ENCODE data around the gene GATAD2A. TPM values are rescaled to one million over a fixed set of nuclear protein-coding genes. Genes with fewer than 3 reads are reported as not detected.

The GATAD2A gene
- total and polyA plus RNA-seq, 2 of the 13 experiments (the other 11 are each of a cell fraction or from before 2014, with no cell fraction given) = 16.8 to 28.6 TPM

DNA sequence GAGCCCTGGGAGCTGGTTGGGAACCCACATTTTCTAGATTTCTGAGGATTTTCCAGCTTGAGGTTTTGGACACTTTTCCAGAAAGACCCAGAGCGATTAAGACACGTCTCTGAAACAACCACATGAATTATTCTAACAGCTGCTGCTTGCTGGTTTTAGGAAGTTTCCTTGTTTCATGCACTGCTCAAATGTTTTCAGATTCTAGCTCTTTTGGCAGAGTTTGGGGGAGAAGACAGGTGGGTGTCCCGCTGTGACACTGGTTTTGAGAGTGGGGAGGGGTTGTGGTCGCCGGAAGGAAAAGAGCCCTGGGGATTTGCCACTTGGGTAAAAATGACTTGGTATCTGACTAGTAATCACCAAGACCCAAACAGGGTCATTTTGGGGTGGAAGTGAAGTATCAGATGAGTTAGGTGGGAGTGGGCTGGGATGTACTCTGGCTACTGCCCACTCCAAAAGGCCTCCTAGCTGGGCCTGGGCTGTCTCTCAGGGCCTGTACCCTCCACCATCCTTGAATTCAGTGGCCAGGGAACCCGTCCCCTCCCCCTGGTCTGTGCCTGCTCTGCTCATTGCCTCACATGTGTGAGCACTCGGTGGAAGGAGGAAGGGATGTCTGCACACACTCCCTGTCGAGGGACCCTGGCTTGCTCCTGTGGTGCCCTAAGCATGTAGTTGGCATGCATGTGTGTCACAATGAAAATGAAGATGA lies 13.2 kb downstream of the GATAD2A start:
- FAIRE-seq (no peak), DNase-seq (ENCODE audit: low spot score) (no peak), ATAC-seq (no peak; the same call in 2 of the 3 replicates)
- H3K9ac ChIP-seq (ENCODE audit: insufficient read depth, low read depth, low read length) = no peak overlapping the region
- no peaks in the 10 kb centered on the region for H3K27me3 ChIP-seq (ENCODE audit: control insufficient read depth in 1 of 2, insufficient read depth in 2 of 2, low read length in 2 of 2)
- H3K4me3 ChIP-seq (replicated peaks in 1 of 3; ENCODE audit: insufficient read depth in 1 of 3, low read depth in 2 of 3, low read length in 3 of 3) = no peak overlapping the region
- in situ Hi-C loops (cut with HindIII; ENCODE audit: extremely low pct_ligation_motif_present, low pct_unique_long_range_greater_than_20kb) = no loop called here
- BruUV-seq (replicated peaks) = no TSS peak
- ChIA-PET POLR2A (no interaction called here), CTCF (ENCODE audit: low intra/inter-chr PET ratio, low total read pairs) (no interaction called here)
- no peak overlapping the region for H3K27ac ChIP-seq (ENCODE audit: extremely low read length, insufficient read depth, low read length)
- 95% methylated on average over 7 of the region's 8 CpGs for WGBS (ENCODE audit: low lambda C conversion rate)
- peaks cover 20% of the 10 kb centered on the region; the same call in 1 of the 2 replicates for H4K20me1 ChIP-seq (ENCODE audit: insufficient read depth, low read length)
- H3K36me3 ChIP-seq (replicated peaks in 1 of 2; ENCODE audit: control insufficient read depth in 1 of 2, insufficient read depth in 2 of 2, low read length in 2 of 2) = peaks cover 0 to 2% of the 10 kb centered on the region in 2 experiments; a peak in 1 of 5 replicates
- H3K4me2 ChIP-seq (ENCODE audit: low read depth, low read length) = no peak overlapping the region
- intact Hi-C loops (cut with micrococcal nuclease; ENCODE audit: unreplicated experiment) = no loop called here
- peaks cover 86% of the 10 kb centered on the region for H3K79me2 ChIP-seq (ENCODE audit: insufficient read depth, low read length)
- H3K9me3 ChIP-seq (ENCODE audit: low read length) = no peaks in the 10 kb centered on the region
- H3K4me1 ChIP-seq (ENCODE audit: insufficient read depth, low read length) = no peaks in the 10 kb centered on the region
- no peak overlapping the region for H2AFZ ChIP-seq (ENCODE audit: low read length)
- no peak for TF ChIP-seq FOSL2 (CRISPR knock-in tag; IDR thresholded peaks at IDR 0.05)
- TF ChIP-seq ZBTB20 (CRISPR knock-in tag; IDR thresholded peaks at IDR 0.05; ENCODE audit: borderline replicate concordance, low read depth) = no peak
- TF ChIP-seq ZNF546 (CRISPR knock-in tag; conservative IDR thresholded peaks at IDR 0.05) = no peak
- TF ChIP-seq, protein P1, sequence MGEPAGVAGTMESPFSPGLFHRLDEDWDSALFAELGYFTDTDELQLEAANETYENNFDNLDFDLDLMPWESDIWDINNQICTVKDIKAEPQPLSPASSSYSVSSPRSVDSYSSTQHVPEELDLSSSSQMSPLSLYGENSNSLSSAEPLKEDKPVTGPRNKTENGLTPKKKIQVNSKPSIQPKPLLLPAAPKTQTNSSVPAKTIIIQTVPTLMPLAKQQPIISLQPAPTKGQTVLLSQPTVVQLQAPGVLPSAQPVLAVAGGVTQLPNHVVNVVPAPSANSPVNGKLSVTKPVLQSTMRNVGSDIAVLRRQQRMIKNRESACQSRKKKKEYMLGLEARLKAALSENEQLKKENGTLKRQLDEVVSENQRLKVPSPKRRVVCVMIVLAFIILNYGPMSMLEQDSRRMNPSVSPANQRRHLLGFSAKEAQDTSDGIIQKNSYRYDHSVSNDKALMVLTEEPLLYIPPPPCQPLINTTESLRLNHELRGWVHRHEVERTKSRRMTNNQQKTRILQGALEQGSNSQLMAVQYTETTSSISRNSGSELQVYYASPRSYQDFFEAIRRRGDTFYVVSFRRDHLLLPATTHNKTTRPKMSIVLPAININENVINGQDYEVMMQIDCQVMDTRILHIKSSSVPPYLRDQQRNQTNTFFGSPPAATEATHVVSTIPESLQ (CRISPR knock-in tag; conservative IDR thresholded peaks at IDR 0.05) = no peak
- TF ChIP-seq, protein P2, sequence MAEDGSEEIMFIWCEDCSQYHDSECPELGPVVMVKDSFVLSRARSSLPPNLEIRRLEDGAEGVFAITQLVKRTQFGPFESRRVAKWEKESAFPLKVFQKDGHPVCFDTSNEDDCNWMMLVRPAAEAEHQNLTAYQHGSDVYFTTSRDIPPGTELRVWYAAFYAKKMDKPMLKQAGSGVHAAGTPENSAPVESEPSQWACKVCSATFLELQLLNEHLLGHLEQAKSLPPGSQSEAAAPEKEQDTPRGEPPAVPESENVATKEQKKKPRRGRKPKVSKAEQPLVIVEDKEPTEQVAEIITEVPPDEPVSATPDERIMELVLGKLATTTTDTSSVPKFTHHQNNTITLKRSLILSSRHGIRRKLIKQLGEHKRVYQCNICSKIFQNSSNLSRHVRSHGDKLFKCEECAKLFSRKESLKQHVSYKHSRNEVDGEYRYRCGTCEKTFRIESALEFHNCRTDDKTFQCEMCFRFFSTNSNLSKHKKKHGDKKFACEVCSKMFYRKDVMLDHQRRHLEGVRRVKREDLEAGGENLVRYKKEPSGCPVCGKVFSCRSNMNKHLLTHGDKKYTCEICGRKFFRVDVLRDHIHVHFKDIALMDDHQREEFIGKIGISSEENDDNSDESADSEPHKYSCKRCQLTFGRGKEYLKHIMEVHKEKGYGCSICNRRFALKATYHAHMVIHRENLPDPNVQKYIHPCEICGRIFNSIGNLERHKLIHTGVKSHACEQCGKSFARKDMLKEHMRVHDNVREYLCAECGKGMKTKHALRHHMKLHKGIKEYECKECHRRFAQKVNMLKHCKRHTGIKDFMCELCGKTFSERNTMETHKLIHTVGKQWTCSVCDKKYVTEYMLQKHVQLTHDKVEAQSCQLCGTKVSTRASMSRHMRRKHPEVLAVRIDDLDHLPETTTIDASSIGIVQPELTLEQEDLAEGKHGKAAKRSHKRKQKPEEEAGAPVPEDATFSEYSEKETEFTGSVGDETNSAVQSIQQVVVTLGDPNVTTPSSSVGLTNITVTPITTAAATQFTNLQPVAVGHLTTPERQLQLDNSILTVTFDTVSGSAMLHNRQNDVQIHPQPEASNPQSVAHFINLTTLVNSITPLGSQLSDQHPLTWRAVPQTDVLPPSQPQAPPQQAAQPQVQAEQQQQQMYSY (CRISPR knock-in tag; IDR thresholded peaks at IDR 0.05) = no peak
- TF ChIP-seq MIXL1 (CRISPR knock-in tag; IDR thresholded peaks at IDR 0.05) = no peak
- TF ChIP-seq ZNF335 (CRISPR knock-in tag; IDR thresholded peaks at IDR 0.05) = no peak
- TF ChIP-seq ZNF143 (CRISPR knock-in tag; IDR thresholded peaks at IDR 0.05) = no peak
- TF ChIP-seq TGIF2 (CRISPR knock-in tag; IDR thresholded peaks at IDR 0.05) = no peak
- TF ChIP-seq, protein P3, sequence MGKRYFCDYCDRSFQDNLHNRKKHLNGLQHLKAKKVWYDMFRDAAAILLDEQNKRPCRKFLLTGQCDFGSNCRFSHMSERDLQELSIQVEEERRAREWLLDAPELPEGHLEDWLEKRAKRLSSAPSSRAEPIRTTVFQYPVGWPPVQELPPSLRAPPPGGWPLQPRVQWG (CRISPR knock-in tag; IDR thresholded peaks at IDR 0.05; ENCODE audit: borderline replicate concordance, low read depth) = no peak
- TF ChIP-seq THAP11 (CRISPR knock-in tag; IDR thresholded peaks at IDR 0.05) = no peak
- TF ChIP-seq, protein P4, sequence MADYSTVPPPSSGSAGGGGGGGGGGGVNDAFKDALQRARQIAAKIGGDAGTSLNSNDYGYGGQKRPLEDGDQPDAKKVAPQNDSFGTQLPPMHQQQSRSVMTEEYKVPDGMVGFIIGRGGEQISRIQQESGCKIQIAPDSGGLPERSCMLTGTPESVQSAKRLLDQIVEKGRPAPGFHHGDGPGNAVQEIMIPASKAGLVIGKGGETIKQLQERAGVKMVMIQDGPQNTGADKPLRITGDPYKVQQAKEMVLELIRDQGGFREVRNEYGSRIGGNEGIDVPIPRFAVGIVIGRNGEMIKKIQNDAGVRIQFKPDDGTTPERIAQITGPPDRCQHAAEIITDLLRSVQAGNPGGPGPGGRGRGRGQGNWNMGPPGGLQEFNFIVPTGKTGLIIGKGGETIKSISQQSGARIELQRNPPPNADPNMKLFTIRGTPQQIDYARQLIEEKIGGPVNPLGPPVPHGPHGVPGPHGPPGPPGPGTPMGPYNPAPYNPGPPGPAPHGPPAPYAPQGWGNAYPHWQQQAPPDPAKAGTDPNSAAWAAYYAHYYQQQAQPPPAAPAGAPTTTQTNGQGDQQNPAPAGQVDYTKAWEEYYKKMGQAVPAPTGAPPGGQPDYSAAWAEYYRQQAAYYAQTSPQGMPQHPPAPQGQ (CRISPR knock-in tag; IDR thresholded peaks at IDR 0.05; ENCODE audit: borderline replicate concordance) = no peak
- TF ChIP-seq HBP1 (CRISPR knock-in tag; IDR thresholded peaks at IDR 0.05; ENCODE audit: low read depth) = no peak
